ENCODE results near the gene SLC4A9. TPM values are rescaled to one million over a fixed set of nuclear protein-coding genes. Genes with fewer than 3 reads are reported as not detected.

SLC4A9 gene
- total RNA-seq, 6 donors from 2014 or later = 0.15 to 0.23 (median 0.17) TPM; not detected in 3

GRCh38 chr5:140337880-140338279 is 22.1 kb upstream of the SLC4A9 start:
- ATAC-seq (ENCODE audit: low FRiP score in 2 of 2) = no peak
- Histone ChIP-seq H3K27ac (peak overlapping the region in 1 of 4 donors; percentile 46), H3K9me3 (no peaks in the 10 kb centered on the region), H3K27me3 (no peaks in the 10 kb centered on the region), H3K4me3 (no peak overlapping the region), H3K36me3 (peaks cover 0 to 63% (median 24%) of the 10 kb centered on the region in 4 donors), H3K4me1 (peaks cover 22 to 48% (median 37%) of the 10 kb centered on the region in 4 donors)
- no peak for DNase-seq
- 89 to 100% methylated on average over 1 of the region's 1 CpG for WGBS, 2 donors
- no peak for TF ChIP-seq POLR2A (IDR thresholded peaks at IDR 0.05)

- WGBS, 2 donors = 63 to 71% methylated on average over 3 of the region's 3 CpGs
- Histone ChIP-seq H3K27me3 (no peaks in the 10 kb centered on the region), H3K4me1 (peaks cover 26 to 53% (median 42%) of the 10 kb centered on the region in 4 donors), H3K27ac (peak overlapping the region in 1 of 4 donors; percentile 46), H3K36me3 (peaks cover 0 to 58% (median 22%) of the 10 kb centered on the region in 4 donors), H3K4me3 (no peak overlapping the region), H3K9me3 (no peaks in the 10 kb centered on the region)
- ATAC-seq (ENCODE audit: low FRiP score in 2 of 2) (no peak), DNase-seq (no peak)
- no peak for TF ChIP-seq POLR2A (IDR thresholded peaks at IDR 0.05)
- TF ChIP-seq, protein P1, sequence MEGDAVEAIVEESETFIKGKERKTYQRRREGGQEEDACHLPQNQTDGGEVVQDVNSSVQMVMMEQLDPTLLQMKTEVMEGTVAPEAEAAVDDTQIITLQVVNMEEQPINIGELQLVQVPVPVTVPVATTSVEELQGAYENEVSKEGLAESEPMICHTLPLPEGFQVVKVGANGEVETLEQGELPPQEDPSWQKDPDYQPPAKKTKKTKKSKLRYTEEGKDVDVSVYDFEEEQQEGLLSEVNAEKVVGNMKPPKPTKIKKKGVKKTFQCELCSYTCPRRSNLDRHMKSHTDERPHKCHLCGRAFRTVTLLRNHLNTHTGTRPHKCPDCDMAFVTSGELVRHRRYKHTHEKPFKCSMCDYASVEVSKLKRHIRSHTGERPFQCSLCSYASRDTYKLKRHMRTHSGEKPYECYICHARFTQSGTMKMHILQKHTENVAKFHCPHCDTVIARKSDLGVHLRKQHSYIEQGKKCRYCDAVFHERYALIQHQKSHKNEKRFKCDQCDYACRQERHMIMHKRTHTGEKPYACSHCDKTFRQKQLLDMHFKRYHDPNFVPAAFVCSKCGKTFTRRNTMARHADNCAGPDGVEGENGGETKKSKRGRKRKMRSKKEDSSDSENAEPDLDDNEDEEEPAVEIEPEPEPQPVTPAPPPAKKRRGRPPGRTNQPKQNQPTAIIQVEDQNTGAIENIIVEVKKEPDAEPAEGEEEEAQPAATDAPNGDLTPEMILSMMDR (IDR thresholded peaks at IDR 0.05) = no peak
- TF ChIP-seq POLR2AphosphoS5 (IDR thresholded peaks at IDR 0.05) = no peak
- TF ChIP-seq EP300 (IDR thresholded peaks at IDR 0.05) = no peak
These were observed 21.7 kb upstream of the SLC4A9 start for GRCh38 chr5:140338336-140338735.

GRCh38 chr5:140338908-140339307 is 21.1 kb upstream of the SLC4A9 start:
- H3K4me3 ChIP-seq = no peak overlapping the region
- no peak for TF ChIP-seq POLR2A (IDR thresholded peaks at IDR 0.05)
- H3K4me1 ChIP-seq = peaks cover 32 to 57% (median 47%) of the 10 kb centered on the region in 4 donors
- H3K9me3 ChIP-seq = no peaks in the 10 kb centered on the region
- DNase-seq = no peak
- no peaks in the 10 kb centered on the region for H3K27me3 ChIP-seq
- no peak for ATAC-seq (ENCODE audit: low FRiP score in 2 of 2)
- H3K27ac ChIP-seq = peak overlapping the region in 1 of 4 donors; percentile 46
- 70 to 86% methylated on average over 2 of the region's 2 CpGs for WGBS, 2 donors
- peaks cover 0 to 52% (median 19%) of the 10 kb centered on the region in 4 donors for H3K36me3 ChIP-seq

GRCh38 chr5:140339636-140340035 is 20.4 kb upstream of the SLC4A9 start:
- WGBS, 2 donors = 71 to 100% methylated on average over 2 to 4 of the region's 4 CpGs
- Histone ChIP-seq H3K4me3 (no peak overlapping the region), H3K9me3 (no peaks in the 10 kb centered on the region), H3K36me3 (peaks cover 0 to 45% (median 11%) of the 10 kb centered on the region in 4 donors), H3K4me1 (peaks cover 38 to 63% (median 55%) of the 10 kb centered on the region in 4 donors), H3K27me3 (no peaks in the 10 kb centered on the region), H3K27ac (no peak overlapping the region)
- TF ChIP-seq, protein P1 (IDR thresholded peaks at IDR 0.05) = no peak
- TF ChIP-seq POLR2AphosphoS5 (IDR thresholded peaks at IDR 0.05) (no peak), POLR2A (IDR thresholded peaks at IDR 0.05) (no peak), EP300 (IDR thresholded peaks at IDR 0.05) (no peak)
- DNase-seq (no peak), ATAC-seq (ENCODE audit: low FRiP score in 2 of 2) (no peak)

GRCh38 chr5:140340605-140341121 is 19.3 kb upstream of the SLC4A9 start:
- Histone ChIP-seq H3K27me3 (no peaks in the 10 kb centered on the region), H3K4me1 (peaks cover 48 to 73% (median 63%) of the 10 kb centered on the region in 4 donors), H3K27ac (no peak overlapping the region), H3K4me3 (no peak overlapping the region), H3K9me3 (no peaks in the 10 kb centered on the region), H3K36me3 (peaks cover 0 to 38% (median 6%) of the 10 kb centered on the region in 4 donors)
- ATAC-seq (ENCODE audit: low FRiP score in 2 of 2) = no peak
- no peak for DNase-seq
- TF ChIP-seq POLR2A (IDR thresholded peaks at IDR 0.05) (no peak), EP300 (IDR thresholded peaks at IDR 0.05) (no peak), POLR2AphosphoS5 (IDR thresholded peaks at IDR 0.05) (no peak)
- TF ChIP-seq, protein P1 (IDR thresholded peaks at IDR 0.05) = no peak

- peaks cover 0 to 35% (median 1%) of the 10 kb centered on the region in 4 donors for H3K36me3 ChIP-seq
- H3K9me3 ChIP-seq = no peaks in the 10 kb centered on the region
- H3K27me3 ChIP-seq = no peaks in the 10 kb centered on the region
- DNase-seq (no peak), ATAC-seq (ENCODE audit: low FRiP score in 2 of 2) (no peak)
- H3K27ac ChIP-seq = peak overlapping the region; percentile 17 to 74 (median 70)
- H3K4me3 ChIP-seq = no peak overlapping the region
- 75 to 78% methylated on average over 4 to 5 of the region's 5 CpGs for whole genome bisulfite sequencing, 2 donors
- TF ChIP-seq EP300 (IDR thresholded peaks at IDR 0.05) (no peak), POLR2AphosphoS5 (IDR thresholded peaks at IDR 0.05) (no peak), POLR2A (IDR thresholded peaks at IDR 0.05) (no peak)
- TF ChIP-seq, protein P1 (IDR thresholded peaks at IDR 0.05) = no peak
- peaks cover 47 to 73% (median 61%) of the 10 kb centered on the region in 4 donors for H3K4me1 ChIP-seq
These were observed 18.4 kb upstream of the SLC4A9 start for GRCh38 chr5:140341591-140341990.
